ENCODE data around the gene IL36B.

The IL36B gene

DNA sequence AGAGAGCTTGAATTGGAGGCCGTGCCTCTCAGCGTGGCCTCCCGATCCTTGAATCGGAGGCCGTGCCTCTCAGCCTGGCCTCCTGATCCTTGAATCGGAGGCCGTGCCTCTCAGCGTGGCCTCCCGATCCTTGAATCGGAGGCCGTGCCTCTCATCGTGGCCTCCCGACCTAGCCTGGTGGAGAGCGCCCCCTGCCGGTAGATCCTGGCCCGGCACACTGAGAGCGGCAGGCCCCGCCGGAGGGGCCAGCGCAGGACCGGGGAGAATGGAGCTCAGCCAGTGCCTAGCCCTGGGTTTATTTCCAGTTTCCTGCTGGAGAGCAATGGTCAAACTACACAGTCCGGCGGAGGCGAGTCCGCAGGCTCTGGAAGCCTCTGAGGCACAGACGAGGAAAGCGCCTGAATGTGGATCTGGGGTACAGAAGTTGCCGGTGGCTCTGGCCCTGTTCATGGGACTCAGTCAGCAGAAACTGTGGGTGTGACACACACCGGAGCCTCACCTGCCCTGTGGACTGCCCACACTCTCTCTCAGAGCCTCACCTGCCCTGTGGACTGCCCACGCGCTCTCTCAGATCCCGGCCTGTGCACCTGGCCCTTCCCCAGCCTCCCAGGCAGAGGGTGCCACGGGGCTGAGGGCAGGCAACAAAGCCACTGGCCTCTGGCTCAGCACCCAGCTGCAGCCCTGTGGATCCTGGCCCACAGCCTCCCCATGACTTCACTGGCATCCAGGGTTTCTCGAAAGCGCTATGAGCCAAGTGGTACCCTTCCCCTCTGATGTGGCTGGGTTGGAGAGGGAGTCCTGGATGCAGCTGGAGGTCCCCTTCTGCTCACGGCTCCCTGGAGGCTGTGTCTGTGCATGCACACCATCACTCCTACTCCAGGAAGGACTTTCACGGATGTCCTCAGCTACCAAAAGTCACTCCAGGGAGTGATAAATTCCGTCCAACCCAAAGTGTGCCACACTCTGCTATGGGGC lies 1.5 kb downstream of the IL36B start:
- DNase-seq = no peak

GRCh38 chr2:113046465-113046864 lies 6.2 kb downstream of the IL36B start:
- no peak for DNase-seq

GRCh38 chr2:113041871-113042270 lies 10.8 kb downstream of the IL36B start:
- DNase-seq = no peak

- no peak for DNase-seq
Observed at GRCh38 chr2:113039719-113040118, 12.9 kb downstream of the IL36B start.

DNA sequence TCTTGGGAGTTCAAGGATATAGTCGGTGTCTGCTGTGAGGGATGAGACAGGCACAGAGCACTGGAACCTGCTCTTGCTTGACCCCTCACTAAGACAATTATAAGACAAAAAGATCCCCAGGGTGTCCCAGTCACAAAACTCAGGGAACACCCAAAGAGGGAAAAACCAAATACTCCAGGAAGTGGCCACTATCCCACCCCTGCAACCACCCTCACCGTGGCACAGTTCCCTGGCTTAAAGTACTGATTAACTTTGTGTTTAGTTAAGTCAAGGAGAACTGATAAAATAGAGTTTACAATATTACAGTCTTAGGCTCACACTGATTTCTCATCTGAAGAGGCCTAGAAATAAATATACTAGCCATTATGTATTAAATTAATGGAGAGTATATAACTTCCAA lies 13.5 kb downstream of the IL36B start:
- DNase-seq = no peak

DNA sequence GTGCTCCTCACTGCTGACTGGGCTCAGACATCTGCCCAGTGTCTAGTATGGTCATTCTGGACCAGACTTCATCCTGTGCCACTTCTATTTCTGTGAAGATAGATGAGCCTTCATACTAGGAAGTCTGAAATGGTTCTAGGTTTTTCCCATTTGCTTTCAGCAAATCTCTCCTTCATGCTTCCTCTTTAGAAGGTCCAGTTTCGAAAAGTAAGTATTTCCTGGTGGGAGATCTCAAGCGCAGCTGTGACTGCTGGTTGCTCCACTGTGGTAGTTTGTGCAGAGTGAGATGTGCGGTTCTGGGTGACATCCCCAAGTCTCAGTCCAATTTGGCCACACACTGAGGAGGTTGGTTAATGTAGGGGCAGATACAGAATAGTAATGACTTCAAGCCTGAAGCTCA lies 14.4 kb downstream of the IL36B start:
- DNase-seq = no peak

DNA sequence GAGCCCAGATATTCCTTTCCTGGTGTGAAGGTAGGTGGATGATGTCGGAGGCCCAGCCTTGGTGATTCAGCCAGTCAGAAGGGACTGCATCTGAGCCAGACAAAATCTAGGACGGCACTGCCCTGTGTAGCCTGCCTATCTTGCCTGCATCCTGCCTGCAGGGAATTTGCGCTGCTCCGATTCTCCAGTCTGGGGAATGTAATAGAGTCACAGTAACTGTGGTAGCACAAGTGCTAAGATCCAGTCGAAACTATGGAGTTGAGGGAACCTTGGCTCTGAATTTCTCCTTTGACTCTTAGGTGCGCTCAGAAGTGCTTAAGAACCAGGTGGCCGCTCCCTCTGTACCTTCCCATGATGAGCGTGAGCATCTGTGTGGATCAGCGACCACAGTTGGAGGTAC lies 15.9 kb downstream of the IL36B start:
- no peak for DNase-seq

GRCh38 chr2:113034016-113034415 lies 18.7 kb downstream of the IL36B start:
- no peak for DNase-seq

GRCh38 chr2:113032737-113033136 lies 19.9 kb downstream of the IL36B start:
- DNase-seq = no peak

DNA sequence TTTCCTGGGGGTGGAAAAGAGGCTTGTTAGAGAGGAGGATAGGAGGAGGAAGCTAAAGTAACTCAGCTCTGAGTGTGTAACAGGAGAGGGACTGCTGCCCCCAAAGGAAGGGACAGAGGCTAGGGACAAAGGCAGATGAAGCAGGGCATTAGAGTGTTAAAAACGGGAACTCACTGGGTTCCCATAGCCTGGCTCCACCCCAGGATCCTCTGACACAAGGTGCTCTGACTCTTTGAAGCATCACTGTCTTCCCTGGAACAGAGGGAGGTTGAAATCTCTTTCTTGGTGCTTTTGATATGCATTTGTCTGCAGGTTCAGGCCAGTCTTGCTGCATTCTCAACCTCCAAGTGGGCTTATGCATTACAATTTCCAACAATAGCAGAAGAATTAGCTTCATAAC lies 24.6 kb downstream of the IL36B start:
- DNase-seq = no peak

GRCh38 chr2:113027691-113028090 lies 25.0 kb downstream of the IL36B start:
- DNase-seq = no peak

GRCh38 chr2:113025737-113026136 lies 26.9 kb downstream of the IL36B start:
- DNase-seq = no peak

DNA sequence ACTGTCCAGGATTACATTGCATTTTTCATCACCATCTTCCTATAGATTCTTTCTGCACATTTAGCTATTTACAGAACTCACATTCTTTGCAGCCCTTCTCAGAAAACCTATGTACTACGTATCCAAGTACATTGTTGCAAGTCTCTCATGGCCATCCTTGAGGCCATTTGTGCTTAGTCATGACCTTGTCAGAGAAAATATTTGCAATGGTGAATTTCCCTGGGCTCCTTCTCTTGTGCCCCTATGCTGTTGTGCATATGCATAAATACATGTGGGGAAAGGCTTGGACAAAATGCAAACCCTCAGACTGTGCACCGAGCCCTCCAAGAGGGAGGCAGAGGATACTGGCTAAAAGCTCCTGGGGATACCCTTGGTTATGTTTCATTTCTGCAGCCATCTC lies 27.9 kb downstream of the IL36B start:
- no peak for DNase-seq

DNA sequence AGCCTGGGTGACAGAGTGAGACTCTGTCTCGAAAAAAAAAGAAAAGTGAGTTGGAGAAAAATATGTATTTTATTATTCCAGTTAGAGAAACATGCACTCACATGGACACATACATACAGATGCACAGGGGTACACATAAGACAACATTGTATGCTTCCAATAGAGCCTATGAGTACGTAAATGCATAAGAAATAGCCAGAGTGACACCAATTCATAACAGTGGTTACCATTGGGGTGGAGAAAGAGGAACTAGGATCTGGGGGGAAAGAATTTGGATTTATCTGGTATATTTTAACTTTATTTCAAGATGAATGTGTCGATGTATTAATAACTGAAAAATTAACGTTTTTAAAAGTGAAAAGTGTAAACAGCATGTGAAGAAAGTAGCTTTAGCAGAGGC lies 31.4 kb downstream of the IL36B start:
- DNase-seq = no peak

- DNase-seq = no peak
Observed at GRCh38 chr2:113018509-113018908, 34.2 kb downstream of the IL36B start.

DNA sequence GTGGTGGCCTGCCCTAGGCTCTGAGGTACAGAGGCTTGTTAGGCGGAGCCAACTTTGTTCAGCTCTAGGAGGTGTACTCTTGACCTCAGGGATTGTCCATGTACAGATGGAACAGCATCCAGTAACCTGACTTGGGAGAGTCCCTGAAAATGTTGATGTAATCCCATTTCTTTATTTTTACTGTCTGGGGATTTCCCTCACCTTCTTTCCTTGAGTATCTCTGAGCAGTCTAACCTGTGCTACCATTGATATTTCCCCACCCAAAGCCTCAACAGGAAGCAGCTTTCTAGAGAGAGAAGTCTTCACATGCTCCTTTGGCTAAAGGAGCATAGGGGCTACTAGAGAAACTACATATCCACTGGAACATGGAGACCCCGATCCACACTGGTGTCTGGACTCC lies 37.0 kb downstream of the IL36B start:
- DNase-seq = no peak

DNA sequence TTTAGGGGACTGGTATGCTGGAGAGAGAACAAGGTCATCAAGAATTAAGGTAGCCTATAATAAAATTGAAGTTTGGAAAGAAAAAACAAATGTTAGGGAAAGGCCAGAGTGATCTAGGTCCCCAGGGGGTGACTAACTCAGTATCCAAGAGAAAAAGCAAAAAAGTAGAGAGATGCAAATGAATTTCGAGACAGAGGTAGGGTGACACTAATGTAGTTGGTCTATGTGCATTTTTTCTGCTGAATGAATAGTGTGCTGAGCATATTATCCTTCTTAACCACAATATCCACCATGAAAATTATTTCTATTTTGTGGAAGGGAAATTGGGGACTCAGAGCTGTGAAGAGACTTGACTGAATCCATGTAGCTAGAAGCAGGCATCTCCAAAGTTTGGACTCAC lies 37.6 kb downstream of the IL36B start:
- DNase-seq = no peak

GRCh38 chr2:113014067-113014466 lies 38.6 kb downstream of the IL36B start:
- no peak for DNase-seq

DNA sequence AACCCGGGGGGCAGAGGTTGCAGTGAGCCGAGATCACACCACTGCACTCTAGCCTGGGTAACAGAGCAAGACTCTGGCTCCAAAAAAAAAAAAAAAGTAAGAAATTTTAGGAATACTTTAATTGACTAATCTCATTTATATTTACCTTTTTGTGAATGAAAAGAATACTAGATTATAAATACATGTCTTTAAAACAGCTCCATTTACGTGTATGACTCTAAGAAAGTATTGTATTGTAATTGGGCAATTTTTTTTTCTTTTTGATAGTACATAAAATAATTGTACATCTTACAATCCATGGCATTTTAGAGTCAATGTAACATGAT lies 39.4 kb downstream of the IL36B start:
- DNase-seq = no peak

- DNase-seq = no peak
Observed at GRCh38 chr2:113012436-113013335, 40.0 kb downstream of the IL36B start.

DNA sequence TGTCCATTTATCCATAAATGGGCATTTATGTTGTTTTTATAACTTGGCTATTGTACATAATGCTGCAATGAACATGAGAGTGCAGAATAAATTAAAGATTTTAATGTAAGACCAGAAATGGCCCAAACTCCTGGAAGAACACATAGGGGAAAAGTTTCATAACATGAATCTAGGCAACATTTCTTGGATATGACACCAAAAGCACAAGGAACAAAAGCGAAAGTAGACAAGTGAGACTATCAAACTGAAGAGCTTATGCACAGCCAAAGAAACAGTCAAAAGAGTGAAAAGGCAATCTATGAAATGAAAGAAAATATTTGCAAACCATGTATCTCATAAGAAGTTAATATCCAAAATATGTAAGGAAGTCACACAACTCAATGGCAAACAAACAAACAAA lies 41.6 kb downstream of the IL36B start:
- DNase-seq = no peak

DNA sequence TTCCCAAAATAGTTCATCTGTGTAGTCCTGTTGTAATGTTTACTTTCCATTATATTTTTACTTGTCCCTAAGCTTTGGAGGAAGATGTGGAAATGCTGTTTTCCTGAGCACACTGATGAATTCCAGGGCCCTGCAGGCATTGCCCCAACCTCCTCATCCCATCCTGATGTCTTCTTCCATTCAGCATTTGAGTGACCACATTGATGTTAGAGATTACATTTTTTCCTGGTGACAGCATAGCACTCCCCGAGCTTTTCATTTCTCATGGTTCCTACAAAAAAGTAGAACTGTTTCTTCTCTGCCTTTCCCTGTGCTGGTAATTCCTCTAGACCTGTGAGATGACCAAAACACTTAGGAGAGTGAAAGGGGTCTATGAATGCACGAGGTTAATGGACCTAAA lies 42.6 kb downstream of the IL36B start:
- DNase-seq = no peak

- no peak for DNase-seq
Observed at GRCh38 chr2:113009622-113010021, 43.0 kb downstream of the IL36B start.

DNA sequence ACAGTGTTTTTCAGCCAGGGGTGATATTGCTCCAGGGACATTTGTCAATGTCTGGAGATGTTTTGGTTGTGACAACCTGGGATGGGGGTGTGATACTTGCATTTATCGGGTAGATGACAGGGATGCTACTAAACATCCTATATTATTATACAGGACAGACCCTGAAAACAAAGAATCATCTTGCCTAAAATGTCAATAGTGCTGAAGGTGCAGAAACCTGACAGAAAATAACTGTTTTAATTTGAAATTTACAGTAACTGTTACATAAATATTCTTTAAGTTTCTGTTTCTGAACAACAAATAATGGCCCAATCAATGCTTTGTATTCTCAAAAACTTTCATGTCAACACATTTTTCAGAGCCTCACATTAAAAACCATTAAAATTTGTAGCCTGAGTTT lies 45.4 kb downstream of the IL36B start:
- no peak for DNase-seq
